Measurements from ENCODE around the gene CDH4. TPM values are rescaled to one million over a fixed set of nuclear protein-coding genes. Genes with fewer than 3 reads are reported as not detected.
A peak's percentile ranks its signal among the peaks of the same experiment; 100 is the strongest.

Gene CDH4
- total RNA-seq, 1 experiment from 2014 or later: 25.0 TPM

DNA sequence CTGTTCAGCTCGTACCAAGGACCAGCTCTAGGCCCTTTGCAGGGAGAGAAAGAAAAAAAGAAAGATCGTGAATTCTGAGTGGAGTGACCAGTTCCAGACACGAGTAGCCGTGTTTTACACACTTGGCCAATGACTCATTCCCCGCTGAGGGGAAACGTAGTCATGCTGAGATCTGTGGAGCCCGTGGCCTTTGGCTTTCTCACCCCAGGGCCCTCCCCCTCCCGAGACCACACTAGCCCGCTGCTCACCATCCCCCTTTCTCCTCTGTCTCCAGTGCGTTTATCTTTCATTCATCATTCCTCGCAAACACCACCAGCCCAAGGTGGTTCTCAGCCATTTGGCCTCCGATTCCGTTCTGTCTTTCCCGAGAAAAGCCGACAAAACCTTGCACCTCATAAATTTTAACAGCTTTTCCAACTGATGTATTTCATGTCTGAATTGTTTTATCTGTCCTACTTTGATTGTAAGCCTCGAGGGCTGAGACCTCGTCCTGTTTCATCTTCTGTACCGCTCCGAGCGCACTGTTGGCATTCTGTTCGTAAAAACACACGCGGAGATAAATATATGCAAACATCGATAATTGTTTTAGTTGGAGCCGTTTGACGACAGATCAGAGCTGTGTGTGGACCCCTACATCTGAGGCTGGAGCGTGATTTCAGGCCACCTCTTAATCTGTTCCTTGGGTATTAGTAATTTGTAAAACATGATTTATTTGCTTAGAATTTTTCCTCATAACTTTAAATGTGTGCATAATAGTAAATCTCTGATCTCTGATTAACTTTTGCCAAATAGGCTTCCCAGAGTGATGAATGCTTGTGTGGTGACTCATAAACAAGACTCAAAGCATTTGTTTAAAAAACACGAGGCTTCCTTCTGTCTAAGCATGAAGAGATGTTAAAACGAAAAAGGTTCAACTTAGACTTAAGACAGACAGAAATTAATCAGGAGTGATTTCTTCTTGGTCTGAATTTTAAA is 336.6 kb downstream of the CDH4 start:
- POLR2A ChIA-PET: no interaction called here
- peaks cover 7% of the 10 kb centered on the region for H3K9me3 Mint-ChIP-seq (ENCODE audit: unreplicated experiment)
- peaks cover 10% of the 10 kb centered on the region for H3K4me1 Mint-ChIP-seq (ENCODE audit: insufficient read depth, unreplicated experiment)
- H3K27ac Mint-ChIP-seq (ENCODE audit: low read depth, unreplicated experiment): no peak overlapping the region
- no peaks in the 10 kb centered on the region for H3K36me3 Mint-ChIP-seq (ENCODE audit: insufficient read depth, unreplicated experiment)
- H3K27me3 Mint-ChIP-seq (ENCODE audit: insufficient read depth, unreplicated experiment): no peaks in the 10 kb centered on the region
- DNase-seq (ENCODE audit: unreplicated experiment): peak; percentile 20
- intact Hi-C loops (cut with micrococcal nuclease): no loop called here
- TF ChIP-seq, protein P1, sequence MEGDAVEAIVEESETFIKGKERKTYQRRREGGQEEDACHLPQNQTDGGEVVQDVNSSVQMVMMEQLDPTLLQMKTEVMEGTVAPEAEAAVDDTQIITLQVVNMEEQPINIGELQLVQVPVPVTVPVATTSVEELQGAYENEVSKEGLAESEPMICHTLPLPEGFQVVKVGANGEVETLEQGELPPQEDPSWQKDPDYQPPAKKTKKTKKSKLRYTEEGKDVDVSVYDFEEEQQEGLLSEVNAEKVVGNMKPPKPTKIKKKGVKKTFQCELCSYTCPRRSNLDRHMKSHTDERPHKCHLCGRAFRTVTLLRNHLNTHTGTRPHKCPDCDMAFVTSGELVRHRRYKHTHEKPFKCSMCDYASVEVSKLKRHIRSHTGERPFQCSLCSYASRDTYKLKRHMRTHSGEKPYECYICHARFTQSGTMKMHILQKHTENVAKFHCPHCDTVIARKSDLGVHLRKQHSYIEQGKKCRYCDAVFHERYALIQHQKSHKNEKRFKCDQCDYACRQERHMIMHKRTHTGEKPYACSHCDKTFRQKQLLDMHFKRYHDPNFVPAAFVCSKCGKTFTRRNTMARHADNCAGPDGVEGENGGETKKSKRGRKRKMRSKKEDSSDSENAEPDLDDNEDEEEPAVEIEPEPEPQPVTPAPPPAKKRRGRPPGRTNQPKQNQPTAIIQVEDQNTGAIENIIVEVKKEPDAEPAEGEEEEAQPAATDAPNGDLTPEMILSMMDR (IDR thresholded peaks at IDR 0.05; ENCODE audit: unreplicated experiment): no peak
- H3K4me3 Mint-ChIP-seq (ENCODE audit: unreplicated experiment): no peak overlapping the region
- CTCF ChIA-PET: interaction anchor here (0.6 to 0.7 kb wide), 4 partner anchors 203 to 586 kb away, joined by 3 read pairs; no protein-coding TSS in a partner anchor
- no TSS peak for BruUV-seq (replicated peaks)

DNA sequence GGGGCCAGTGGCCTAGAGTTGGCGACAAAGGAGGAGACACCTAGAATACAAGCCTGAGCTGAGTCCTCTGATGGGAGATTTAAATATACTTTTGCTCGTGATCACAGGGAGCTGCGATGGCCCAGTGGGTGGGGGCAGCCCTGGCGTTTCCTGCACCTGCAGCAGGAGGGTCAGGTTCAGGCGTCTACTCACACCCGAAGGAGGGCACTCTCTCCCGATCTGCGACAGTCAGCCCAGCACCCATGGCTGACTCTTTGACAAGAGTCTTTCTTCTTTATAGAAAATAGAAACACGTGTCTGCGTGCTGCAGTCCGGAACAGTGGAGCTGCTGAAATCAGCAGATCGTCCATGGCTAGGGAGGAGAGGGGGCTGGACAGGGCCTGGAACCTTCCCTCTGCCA is 338.2 kb downstream of the CDH4 start:
- Mint-ChIP-seq H3K9me3 (ENCODE audit: unreplicated experiment) (peaks cover 7% of the 10 kb centered on the region), H3K4me3 (ENCODE audit: unreplicated experiment) (no peak overlapping the region), H3K4me1 (ENCODE audit: insufficient read depth, unreplicated experiment) (peaks cover 10% of the 10 kb centered on the region), H3K27ac (ENCODE audit: low read depth, unreplicated experiment) (no peak overlapping the region), H3K36me3 (ENCODE audit: insufficient read depth, unreplicated experiment) (no peaks in the 10 kb centered on the region), H3K27me3 (ENCODE audit: insufficient read depth, unreplicated experiment) (no peaks in the 10 kb centered on the region)
- TF ChIP-seq, protein P1 (IDR thresholded peaks at IDR 0.05; ENCODE audit: unreplicated experiment): no peak
- ChIA-PET POLR2A (interaction anchor here (0.7 kb wide), 1 partner anchor 1482 kb away, joined by 3 read pairs; no protein-coding TSS in a partner anchor), CTCF (no interaction called here)
- intact Hi-C loops (cut with micrococcal nuclease): no loop called here
- no TSS peak for BruUV-seq (replicated peaks)
- DNase-seq (ENCODE audit: unreplicated experiment): no peak

DNA sequence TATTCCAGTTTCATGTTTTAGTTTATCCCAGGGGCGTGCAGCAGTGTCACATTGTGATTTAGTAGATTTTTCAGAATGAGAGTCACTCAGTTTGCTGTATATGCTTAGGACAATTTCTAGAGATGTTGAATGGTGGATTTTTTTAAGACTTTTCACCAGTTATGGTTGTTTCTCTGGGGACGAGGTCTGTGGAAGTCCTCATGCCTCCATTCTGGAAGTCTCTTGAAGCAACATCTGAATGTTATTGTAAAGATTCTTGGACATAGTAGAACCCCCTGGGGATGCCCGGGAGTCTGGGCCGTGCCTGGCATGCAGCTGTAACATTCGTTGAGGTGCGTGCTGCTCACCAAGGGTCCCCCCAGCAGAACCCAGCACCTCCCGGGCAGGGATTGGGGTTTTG is 341.5 kb downstream of the CDH4 start:
- ChIA-PET CTCF (no interaction called here), POLR2A (no interaction called here)
- TF ChIP-seq, protein P1 (IDR thresholded peaks at IDR 0.05; ENCODE audit: unreplicated experiment): no peak
- Mint-ChIP-seq H3K4me1 (ENCODE audit: insufficient read depth, unreplicated experiment) (peaks cover 10% of the 10 kb centered on the region), H3K27ac (ENCODE audit: low read depth, unreplicated experiment) (no peak overlapping the region), H3K4me3 (ENCODE audit: unreplicated experiment) (no peak overlapping the region), H3K9me3 (ENCODE audit: unreplicated experiment) (peaks cover 7% of the 10 kb centered on the region), H3K36me3 (ENCODE audit: insufficient read depth, unreplicated experiment) (peaks cover 6% of the 10 kb centered on the region), H3K27me3 (ENCODE audit: insufficient read depth, unreplicated experiment) (no peaks in the 10 kb centered on the region)
- BruUV-seq (replicated peaks): no TSS peak
- no peak for DNase-seq (ENCODE audit: unreplicated experiment)
- intact Hi-C loops (cut with micrococcal nuclease): no loop called here

DNA sequence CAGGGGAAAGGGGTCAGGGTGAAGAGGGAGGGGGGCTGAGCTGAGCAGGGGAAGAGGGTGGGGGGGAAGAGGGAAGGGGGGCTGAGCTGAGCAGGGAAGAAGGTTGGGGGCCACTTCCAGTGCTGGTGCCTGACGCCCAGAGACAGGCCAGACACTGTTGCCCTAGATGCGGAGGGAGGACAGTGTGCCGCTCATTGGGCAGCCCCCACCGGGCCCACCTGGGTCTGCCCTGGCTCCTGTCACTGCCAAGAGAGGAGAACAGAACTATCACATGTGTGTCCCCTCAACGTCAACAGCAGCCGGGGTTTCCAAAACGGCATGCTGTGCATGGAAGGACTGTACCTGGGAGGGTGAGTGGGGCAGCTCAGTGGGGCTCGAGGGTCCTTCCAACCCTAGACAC is 342.1 kb downstream of the CDH4 start:
- CTCF ChIA-PET: interaction anchor here (0.6 to 0.8 kb wide), 2 partner anchors 19 to 213 kb away, joined by 3 to 4 read pairs; no protein-coding TSS in a partner anchor
- no TSS peak for BruUV-seq (replicated peaks)
- no peak for DNase-seq (ENCODE audit: unreplicated experiment)
- Mint-ChIP-seq H3K36me3 (ENCODE audit: insufficient read depth, unreplicated experiment) (peaks cover 6% of the 10 kb centered on the region), H3K4me3 (ENCODE audit: unreplicated experiment) (no peak overlapping the region), H3K4me1 (ENCODE audit: insufficient read depth, unreplicated experiment) (peaks cover 3% of the 10 kb centered on the region), H3K9me3 (ENCODE audit: unreplicated experiment) (peaks cover 7% of the 10 kb centered on the region), H3K27me3 (ENCODE audit: insufficient read depth, unreplicated experiment) (no peaks in the 10 kb centered on the region), H3K27ac (ENCODE audit: low read depth, unreplicated experiment) (no peak overlapping the region)
- POLR2A ChIA-PET: no interaction called here
- TF ChIP-seq, protein P1 (IDR thresholded peaks at IDR 0.05; ENCODE audit: unreplicated experiment): no peak
- intact Hi-C loops (cut with micrococcal nuclease): no loop called here

All from MCF 10A (cell line).